A549 treated with CORT108297 at 1 μM for 4 hours (cell line): ENCODE data around the gene GRIN3B. TPM values are rescaled to one million over a fixed set of nuclear protein-coding genes. Genes with fewer than 3 reads are reported as not detected.

ENCODE experiments used
- total RNA-seq: library from RNA; stranded (reverse); fragments of 200-300 nt; extraction: Qiagen RNA extraction; gene quantifications from 5 replicates; pipeline ENCODE4 v1.2.3, GENCODE V29; 2022

GRIN3B gene, protein sequence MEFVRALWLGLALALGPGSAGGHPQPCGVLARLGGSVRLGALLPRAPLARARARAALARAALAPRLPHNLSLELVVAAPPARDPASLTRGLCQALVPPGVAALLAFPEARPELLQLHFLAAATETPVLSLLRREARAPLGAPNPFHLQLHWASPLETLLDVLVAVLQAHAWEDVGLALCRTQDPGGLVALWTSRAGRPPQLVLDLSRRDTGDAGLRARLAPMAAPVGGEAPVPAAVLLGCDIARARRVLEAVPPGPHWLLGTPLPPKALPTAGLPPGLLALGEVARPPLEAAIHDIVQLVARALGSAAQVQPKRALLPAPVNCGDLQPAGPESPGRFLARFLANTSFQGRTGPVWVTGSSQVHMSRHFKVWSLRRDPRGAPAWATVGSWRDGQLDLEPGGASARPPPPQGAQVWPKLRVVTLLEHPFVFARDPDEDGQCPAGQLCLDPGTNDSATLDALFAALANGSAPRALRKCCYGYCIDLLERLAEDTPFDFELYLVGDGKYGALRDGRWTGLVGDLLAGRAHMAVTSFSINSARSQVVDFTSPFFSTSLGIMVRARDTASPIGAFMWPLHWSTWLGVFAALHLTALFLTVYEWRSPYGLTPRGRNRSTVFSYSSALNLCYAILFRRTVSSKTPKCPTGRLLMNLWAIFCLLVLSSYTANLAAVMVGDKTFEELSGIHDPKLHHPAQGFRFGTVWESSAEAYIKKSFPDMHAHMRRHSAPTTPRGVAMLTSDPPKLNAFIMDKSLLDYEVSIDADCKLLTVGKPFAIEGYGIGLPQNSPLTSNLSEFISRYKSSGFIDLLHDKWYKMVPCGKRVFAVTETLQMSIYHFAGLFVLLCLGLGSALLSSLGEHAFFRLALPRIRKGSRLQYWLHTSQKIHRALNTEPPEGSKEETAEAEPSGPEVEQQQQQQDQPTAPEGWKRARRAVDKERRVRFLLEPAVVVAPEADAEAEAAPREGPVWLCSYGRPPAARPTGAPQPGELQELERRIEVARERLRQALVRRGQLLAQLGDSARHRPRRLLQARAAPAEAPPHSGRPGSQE
- 1.5 to 3.4 TPM (median 2.6 TPM) in 5 replicates for total RNA-seq

DNA sequence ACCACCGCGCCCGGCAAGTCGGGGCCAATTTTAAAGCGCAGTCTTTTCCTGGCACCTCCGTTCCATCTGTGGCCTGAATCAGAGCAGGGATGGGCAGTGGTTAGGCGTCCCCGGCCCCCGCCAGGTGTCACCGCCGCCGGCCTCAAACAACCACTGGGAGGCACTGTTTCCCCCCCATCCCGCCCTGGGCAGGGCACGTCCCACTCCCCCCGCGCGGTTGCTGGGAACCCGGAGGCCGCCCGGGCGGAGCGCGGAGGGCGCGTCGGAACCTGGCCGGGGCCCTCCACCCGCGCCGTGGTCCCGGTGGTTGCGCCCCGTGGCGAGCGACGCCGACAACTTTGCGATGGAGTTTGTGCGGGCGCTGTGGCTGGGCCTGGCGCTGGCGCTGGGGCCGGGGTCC is at the start of gene GRIN3B:
Gene GRIN3B, plus strand, starts transcription at position 325 of the 400 bp plus-strand sequence. Its CDS starts 19 bp downstream, at position 344.

DNA sequence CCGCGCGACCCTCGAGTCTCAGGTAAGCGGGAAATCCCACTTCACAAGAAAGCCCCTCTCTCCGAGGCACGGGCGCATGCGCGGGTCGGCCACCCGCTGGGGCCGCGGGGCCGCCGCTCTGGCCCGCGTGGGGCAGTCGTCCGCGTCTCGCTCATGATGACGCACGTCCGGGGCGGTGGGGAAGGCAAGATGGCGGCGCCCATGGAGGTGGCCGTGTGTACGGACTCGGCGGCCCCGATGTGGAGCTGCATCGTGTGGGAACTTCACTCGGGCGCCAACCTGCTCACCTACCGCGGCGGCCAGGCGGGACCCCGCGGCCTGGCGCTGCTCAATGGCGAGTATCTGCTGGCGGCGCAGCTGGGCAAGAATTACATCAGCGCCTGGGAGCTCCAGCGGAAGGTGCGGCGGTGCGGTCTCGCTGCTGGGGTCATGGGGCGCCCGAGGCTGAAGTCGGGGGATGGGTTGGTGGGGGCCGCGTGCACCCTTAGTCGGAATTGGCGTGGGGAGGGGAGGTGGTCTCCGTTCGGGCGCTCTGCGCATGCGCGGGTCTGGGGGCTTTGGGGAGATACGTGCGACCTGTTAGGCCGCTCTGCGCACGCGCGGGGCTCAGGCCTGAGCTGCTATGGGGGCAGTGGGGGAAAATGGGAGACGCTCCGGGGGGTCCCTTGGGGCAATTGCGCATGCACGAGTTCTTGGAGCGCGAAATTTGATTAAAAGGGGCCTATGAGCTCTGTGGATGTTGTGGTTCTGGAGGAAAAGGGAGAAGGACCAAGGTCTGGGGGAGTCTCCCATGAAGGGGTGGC is 15.9 kb upstream of the GRIN3B start, which contains the start of gene WDR18:
Gene WDR18, plus strand, starts transcription at position 181 of the 803 bp plus-strand sequence. Its CDS starts 9 bp downstream, at position 190.

DNA sequence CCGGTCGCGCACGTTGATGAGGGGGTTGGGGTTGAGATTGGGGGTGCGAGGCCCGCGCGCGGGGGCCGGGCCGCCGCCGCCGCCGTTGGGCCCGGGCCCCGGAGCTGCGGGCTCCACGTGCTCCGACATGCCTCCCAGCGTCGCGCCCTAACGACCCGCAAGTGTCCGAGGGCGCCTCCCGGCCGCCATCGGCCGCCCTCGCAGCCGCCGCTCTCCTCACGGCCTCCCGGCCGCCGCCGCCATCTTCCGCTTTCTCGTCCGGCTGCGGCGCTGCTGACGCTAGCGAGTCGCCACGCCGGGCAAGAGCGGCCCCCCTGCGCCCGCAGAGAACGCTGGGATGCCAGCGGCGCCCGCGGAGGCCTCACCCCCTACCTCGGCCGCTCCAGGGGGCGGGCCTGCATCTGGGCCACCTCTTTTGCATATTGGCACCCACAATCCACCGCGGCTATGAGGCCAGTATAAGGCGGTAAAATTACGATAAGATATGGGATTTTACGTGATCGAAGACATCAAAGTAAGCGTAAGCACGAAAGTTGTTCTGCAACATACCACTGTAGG is 20.7 kb downstream of the GRIN3B start, which contains the start of gene TMEM259:
Gene TMEM259, minus strand, starts transcription at position 256 of the 558 bp plus-strand sequence. Its CDS starts 127 bp downstream, at position 129.

DNA sequence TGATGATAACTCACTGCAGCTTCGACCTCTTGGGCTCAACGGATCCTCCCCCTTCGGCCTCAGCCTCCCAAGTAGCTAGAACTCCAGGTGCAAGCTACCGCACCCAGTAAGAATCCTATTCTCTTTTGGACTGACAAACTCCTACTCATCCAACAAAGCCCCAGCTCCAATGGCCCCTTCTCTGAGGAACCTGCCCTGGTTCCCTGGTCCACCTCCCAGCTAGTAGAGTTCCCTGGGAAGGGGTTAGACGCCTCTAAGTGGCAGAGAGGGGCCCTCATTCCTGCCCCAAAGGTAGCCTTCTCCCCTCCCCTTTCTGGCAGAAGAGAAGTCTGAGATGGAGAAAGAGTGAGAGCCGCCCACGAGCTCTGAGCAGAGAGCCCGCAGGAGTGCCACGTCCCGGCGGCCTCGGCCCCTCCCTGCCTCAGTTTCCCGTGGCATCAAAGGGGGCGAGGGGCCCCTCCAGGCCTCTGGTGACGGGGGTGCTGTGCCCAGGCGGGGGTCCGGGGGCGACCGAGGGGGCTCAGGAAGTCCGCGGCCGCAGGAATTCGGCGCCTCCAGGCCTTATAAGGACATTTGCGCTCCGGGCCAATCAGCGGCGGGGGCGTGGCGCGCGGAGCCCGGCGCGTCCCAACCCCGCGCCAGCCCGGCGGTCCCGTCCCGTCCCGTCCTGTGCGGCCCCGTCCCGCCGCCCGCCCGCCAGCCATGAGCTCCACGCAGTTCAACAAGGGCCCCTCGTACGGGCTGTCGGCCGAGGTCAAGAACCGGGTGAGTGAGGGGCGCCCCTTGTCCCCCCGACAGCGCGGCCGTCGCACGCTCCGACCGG is 26.0 kb downstream of the GRIN3B start, which contains the start of gene CNN2:
Gene CNN2, plus strand, starts transcription at position 649 of the 823 bp plus-strand sequence. Its CDS starts 54 bp downstream, at position 703.

DNA sequence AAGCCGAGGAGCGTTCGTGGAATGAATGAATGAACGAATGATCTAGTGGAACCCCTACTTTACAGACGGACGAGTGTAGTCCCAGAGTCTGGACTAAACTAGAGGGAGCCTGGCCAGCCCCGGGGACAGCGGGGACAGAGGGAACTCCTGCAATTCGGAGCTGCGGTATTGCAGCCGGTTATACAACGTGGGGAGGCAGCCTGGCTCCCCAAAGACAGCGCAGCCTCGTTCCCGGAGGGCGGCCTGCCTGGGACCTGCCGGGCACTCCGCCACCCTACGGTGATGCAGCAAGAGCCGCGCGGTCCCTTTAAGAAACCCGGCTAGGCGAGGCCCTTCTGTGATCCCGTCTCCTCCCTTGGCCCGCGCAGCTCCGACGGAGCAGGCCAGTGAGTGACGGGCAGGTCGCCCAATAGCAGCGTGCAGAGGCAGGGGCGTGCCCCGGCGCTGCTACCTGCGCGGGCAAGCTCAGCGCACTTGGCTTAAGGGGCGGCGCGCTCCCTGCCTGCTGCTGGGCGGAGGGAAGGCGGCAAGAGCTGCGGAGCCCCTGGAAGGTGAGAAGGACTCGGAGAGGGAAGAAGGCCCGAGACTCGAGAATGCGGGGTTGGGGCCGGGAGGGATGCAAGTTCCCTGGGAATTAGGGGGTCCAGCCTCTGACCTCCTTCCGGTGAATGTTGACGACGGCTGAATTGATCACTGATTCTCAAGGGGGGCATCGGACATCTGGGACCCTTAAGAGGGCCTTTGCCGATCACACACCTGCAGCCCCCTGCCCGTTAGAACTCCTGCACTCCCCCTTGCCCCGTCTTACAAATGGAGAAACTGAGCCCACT is 39.6 kb downstream of the GRIN3B start, which contains the start of gene ABCA7:
Gene ABCA7, plus strand, starts transcription at position 462 of the 830 bp plus-strand sequence. CDS start 1,255 bp downstream, outside the sequence.

Other genes starting within 250 kb of the GRIN3B start
- 76.4 to 104 TPM (median 97.4 TPM) in 5 replicates for gene MISP, start 249.3 kb upstream of the GRIN3B start, total RNA-seq
- 212 to 223 TPM (median 220 TPM) in 5 replicates for gene PTBP1, start 203.0 kb upstream of the GRIN3B start, total RNA-seq
- 3.6 to 5.1 TPM (median 4.5 TPM) in 5 replicates for gene PLPPR3, start 178.5 kb upstream of the GRIN3B start, total RNA-seq
- 0.21 to 0.54 TPM (median 0.25 TPM) in 5 replicates for gene AZU1, start 172.6 kb upstream of the GRIN3B start, total RNA-seq
- gene PRTN3, start 159.4 kb upstream of the GRIN3B start, total RNA-seq = 0.27 to 0.56 TPM (median 0.34 TPM) in 5 replicates
- gene ELANE, start 148.1 kb upstream of the GRIN3B start, total RNA-seq = 0.12 TPM in 1 of 5 replicates, not detected in the others
- gene CFD, start 140.8 kb upstream of the GRIN3B start, total RNA-seq = 8.5 to 24.7 TPM (median 24.1 TPM) in 5 replicates
- gene MED16, start 107.2 kb upstream of the GRIN3B start, total RNA-seq = 11.3 to 22.3 TPM (median 21.5 TPM) in 5 replicates
- gene RNU6-9, start 106.9 kb upstream of the GRIN3B start, total RNA-seq = not detected in 5 replicates
- 25.4 to 43.0 TPM (median 40.9 TPM) in 5 replicates for gene R3HDM4, start 87.2 kb upstream of the GRIN3B start, total RNA-seq
- gene KISS1R, start 83.1 kb upstream of the GRIN3B start, total RNA-seq = 0.14 to 0.82 TPM (median 0.52 TPM) in 5 replicates
- gene ARID3A, start 74.4 kb upstream of the GRIN3B start, total RNA-seq = 5.1 to 6.6 TPM (median 6.1 TPM) in 5 replicates
- 41.6 to 74.7 TPM (median 68.5 TPM) in 5 replicates for gene WDR18, start 16.1 kb upstream of the GRIN3B start, total RNA-seq
- gene TMEM259, start 20.7 kb downstream of the GRIN3B start, total RNA-seq = 64.9 to 127 TPM (median 121 TPM) in 5 replicates
- not detected in 5 replicates for gene RNU6-2, start 21.1 kb downstream of the GRIN3B start, total RNA-seq
- 49.8 to 59.3 TPM (median 58.6 TPM) in 5 replicates for gene CNN2, start 26.2 kb downstream of the GRIN3B start, total RNA-seq
- gene ABCA7, start 39.7 kb downstream of the GRIN3B start, total RNA-seq = 7.2 to 11.6 TPM (median 10.6 TPM) in 5 replicates
- 1.7 to 2.7 TPM (median 2.6 TPM) in 5 replicates for gene ARHGAP45, start 66.7 kb downstream of the GRIN3B start, total RNA-seq
- 187 to 252 TPM (median 237 TPM) in 5 replicates for gene POLR2E, start 95.0 kb downstream of the GRIN3B start, total RNA-seq
- gene GPX4, start 103.6 kb downstream of the GRIN3B start, total RNA-seq = 409 to 501 TPM (median 496 TPM) in 5 replicates
- gene SBNO2, start 173.8 kb downstream of the GRIN3B start, total RNA-seq = 28.1 to 47.8 TPM (median 46.9 TPM) in 5 replicates
- 28.4 to 40.6 TPM (median 39.4 TPM) in 5 replicates for gene STK11, start 205.4 kb downstream of the GRIN3B start, total RNA-seq
- gene CBARP, start 237.6 kb downstream of the GRIN3B start, total RNA-seq = 2.3 to 4.9 TPM (median 4.5 TPM) in 5 replicates
- gene ATP5F1D, start 241.3 kb downstream of the GRIN3B start, total RNA-seq = 80.9 to 184 TPM (median 172 TPM) in 5 replicates
- 38.8 to 50.5 TPM (median 43.1 TPM) in 5 replicates for gene MIDN, start 248.2 kb downstream of the GRIN3B start, total RNA-seq